Astrocyte (in vitro differentiated cells and primary cell): ENCODE data around the gene ESM1. TPM values are rescaled to one million over a fixed set of nuclear protein-coding genes. Genes with fewer than 3 reads are reported as not detected.

ENCODE experiments used
- DNase-seq: peaks from one replicate; pipeline ENCODE4 v3.0.0-alpha.2; 2010; ENCODE audit warnings: low read depth
- FAIRE-seq: peaks from 2 replicates; lab custom pipeline; 2011; peaks lifted over from hg19 to GRCh38; lab: Jason Lieb, UNC
- H2AFZ ChIP-seq: 2 replicates; pipeline ENCODE4 v1.6.0; 2012; ENCODE audit warnings: low read depth, low read length, inconsistent platforms
- H3K27ac ChIP-seq: 2 replicates; pipeline ENCODE4 v1.5.1; 2011; ENCODE audit warnings: low read depth, low read length, inconsistent platforms
- H3K27me3 ChIP-seq: 2 replicates; pipeline ENCODE4 v1.6.0; 2011; ENCODE audit warnings: low read length, inconsistent platforms; ENCODE audit not compliant: insufficient read depth
- H3K36me3 ChIP-seq: 2 replicates; pipeline ENCODE4 v1.5.1; 2011; ENCODE audit warnings: low read length, inconsistent platforms; ENCODE audit not compliant: insufficient read depth
- H3K4me1 ChIP-seq: 2 replicates; pipeline ENCODE4 v1.5.1; 2011; ENCODE audit warnings: low read length, inconsistent platforms; ENCODE audit not compliant: insufficient read depth
- H3K4me2 ChIP-seq: 2 replicates; pipeline ENCODE4 v1.6.0; 2012; ENCODE audit warnings: low read length, inconsistent platforms
- H3K4me3 ChIP-seq: 2 replicates; pipeline ENCODE4 v1.5.1; 2011; ENCODE audit warnings: low read depth, mild to moderate bottlenecking, low read length, inconsistent platforms; ENCODE audit not compliant: insufficient read depth
- H3K79me2 ChIP-seq: 2 replicates; pipeline ENCODE4 v1.6.0; 2012; ENCODE audit warnings: mild to moderate bottlenecking, low read length, inconsistent platforms; ENCODE audit not compliant: insufficient read depth
- H3K9ac ChIP-seq: 2 replicates; pipeline ENCODE4 v1.6.0; 2012; ENCODE audit warnings: mild to moderate bottlenecking, low read length, inconsistent platforms
- H3K9me3 ChIP-seq: 2 replicates; pipeline ENCODE4 v1.5.1; 2012; ENCODE audit warnings: low read depth, mild to moderate bottlenecking, low read length, inconsistent platforms; ENCODE audit not compliant: insufficient read depth
- H4K20me1 ChIP-seq: 2 replicates; pipeline ENCODE4 v1.6.0; 2012; ENCODE audit warnings: low read length, inconsistent platforms; ENCODE audit not compliant: insufficient read depth
- H3K27ac Mint-ChIP-seq: one replicate; pipeline ENCODE4 v1.8.0; 2021; ENCODE audit warnings: mild to moderate bottlenecking, mixed read lengths; ENCODE audit not compliant: unreplicated experiment
- H3K27me3 Mint-ChIP-seq: one replicate; pipeline ENCODE4 v1.8.0; 2021; ENCODE audit warnings: low read depth, mixed read lengths; ENCODE audit not compliant: unreplicated experiment
- H3K36me3 Mint-ChIP-seq: one replicate; pipeline ENCODE4 v1.8.0; 2021; ENCODE audit warnings: low read depth, mixed read lengths; ENCODE audit not compliant: unreplicated experiment
- H3K4me1 Mint-ChIP-seq: one replicate; pipeline ENCODE4 v1.8.0; 2021; ENCODE audit warnings: low read depth, mixed read lengths; ENCODE audit not compliant: unreplicated experiment
- H3K4me3 Mint-ChIP-seq: one replicate; pipeline ENCODE4 v1.8.0; 2021; ENCODE audit warnings: mild to moderate bottlenecking, moderate library complexity, mixed read lengths; ENCODE audit not compliant: unreplicated experiment
- H3K9me3 Mint-ChIP-seq: one replicate; pipeline ENCODE4 v1.8.0; 2021; ENCODE audit warnings: mild to moderate bottlenecking, mixed read lengths; ENCODE audit not compliant: unreplicated experiment
- CTCF ChIP-seq: IDR thresholded peaks from 2 replicates; pipeline ENCODE4 v1.5.1; 2011; ENCODE audit warnings: low read depth, mild to moderate bottlenecking, inconsistent platforms, low read length, moderate library complexity; ENCODE audit not compliant: insufficient read depth
- EZH2 ChIP-seq: IDR thresholded peaks from 2 replicates; pipeline ENCODE4 v1.6.1; 2012; ENCODE audit warnings: mild to moderate bottlenecking, low read length, inconsistent platforms; ENCODE audit not compliant: insufficient read depth
- total RNA-seq: library from RNA; stranded (reverse); gene quantifications from 2 replicates; pipeline ENCODE4 v1.2.1, GENCODE V29; 2021

The ESM1 gene
- total RNA-seq, 1 donor from 2014 or later = 0.54 TPM

GRCh38 chr5:55027595-55027994 lies 42.2 kb upstream of the ESM1 start:
- Histone ChIP-seq H3K79me2 (no peaks in the 10 kb centered on the region), H3K9ac (no peak overlapping the region), H4K20me1 (no peaks in the 10 kb centered on the region), H3K9me3 (no peaks in the 10 kb centered on the region), H3K4me1 (peaks cover 3% of the 10 kb centered on the region), H3K4me2 (no peak overlapping the region), H2AFZ (no peak overlapping the region), H3K36me3 (no peaks in the 10 kb centered on the region), H3K27ac (no peak overlapping the region), H3K27me3 (peaks cover 5% of the 10 kb centered on the region), H3K4me3 (no peak overlapping the region)
- H3K4me3 Mint-ChIP-seq = no peak overlapping the region
- no peak overlapping the region for H3K27ac Mint-ChIP-seq
- H3K4me1 Mint-ChIP-seq = peaks cover 13% of the 10 kb centered on the region
- H3K27me3 Mint-ChIP-seq = no peaks in the 10 kb centered on the region
- TF ChIP-seq CTCF (no peak), EZH2 (no peak)
- no peaks in the 10 kb centered on the region for H3K36me3 Mint-ChIP-seq
- no peak for FAIRE-seq
- DNase-seq = no peak
- no peaks in the 10 kb centered on the region for H3K9me3 Mint-ChIP-seq

- FAIRE-seq (no peak), DNase-seq (no peak)
- no peak overlapping the region for H3K9ac ChIP-seq
- Mint-ChIP-seq H3K4me3 (no peak overlapping the region), H3K4me1 (no peaks in the 10 kb centered on the region), H3K27ac (no peak overlapping the region), H3K9me3 (peaks cover 4% of the 10 kb centered on the region), H3K36me3 (no peaks in the 10 kb centered on the region), H3K27me3 (no peaks in the 10 kb centered on the region)
- H2AFZ ChIP-seq = no peak overlapping the region
- no peaks in the 10 kb centered on the region for H3K9me3 ChIP-seq
- no peak overlapping the region for H3K27ac ChIP-seq
- H4K20me1 ChIP-seq = no peaks in the 10 kb centered on the region
- peaks cover 5% of the 10 kb centered on the region for H3K27me3 ChIP-seq
- no peak for TF ChIP-seq CTCF
- TF ChIP-seq EZH2 = no peak
- no peak overlapping the region for H3K4me2 ChIP-seq
- H3K4me1 ChIP-seq = no peaks in the 10 kb centered on the region
- no peaks in the 10 kb centered on the region for H3K36me3 ChIP-seq
- no peaks in the 10 kb centered on the region for H3K79me2 ChIP-seq
- H3K4me3 ChIP-seq = no peak overlapping the region
Measured at GRCh38 chr5:55022450-55022849, 37.1 kb upstream of the ESM1 start.

GRCh38 chr5:55021821-55022220 lies 36.4 kb upstream of the ESM1 start:
- Mint-ChIP-seq H3K27me3 (no peaks in the 10 kb centered on the region), H3K36me3 (no peaks in the 10 kb centered on the region), H3K4me3 (no peak overlapping the region), H3K9me3 (peaks cover 4% of the 10 kb centered on the region), H3K4me1 (no peaks in the 10 kb centered on the region), H3K27ac (no peak overlapping the region)
- DNase-seq (no peak), FAIRE-seq (no peak)
- H4K20me1 ChIP-seq = no peaks in the 10 kb centered on the region
- H3K9ac ChIP-seq = no peak overlapping the region
- no peak overlapping the region for H3K27ac ChIP-seq
- no peak for TF ChIP-seq EZH2
- no peak for TF ChIP-seq CTCF
- H3K4me2 ChIP-seq = no peak overlapping the region
- H3K27me3 ChIP-seq = peaks cover 5% of the 10 kb centered on the region
- no peak overlapping the region for H3K4me3 ChIP-seq
- no peak overlapping the region for H2AFZ ChIP-seq
- H3K36me3 ChIP-seq = no peaks in the 10 kb centered on the region
- no peaks in the 10 kb centered on the region for H3K9me3 ChIP-seq
- H3K4me1 ChIP-seq = no peaks in the 10 kb centered on the region
- H3K79me2 ChIP-seq = no peaks in the 10 kb centered on the region
